Measurements from ENCODE around the gene EHD4. TPM values are rescaled to one million over a fixed set of nuclear protein-coding genes. Genes with fewer than 3 reads are reported as not detected.

Gene EHD4
- polyA plus RNA-seq, 1 of the 3 experiments (the other 2 are of a cell fraction), result 17.5 TPM

DNA sequence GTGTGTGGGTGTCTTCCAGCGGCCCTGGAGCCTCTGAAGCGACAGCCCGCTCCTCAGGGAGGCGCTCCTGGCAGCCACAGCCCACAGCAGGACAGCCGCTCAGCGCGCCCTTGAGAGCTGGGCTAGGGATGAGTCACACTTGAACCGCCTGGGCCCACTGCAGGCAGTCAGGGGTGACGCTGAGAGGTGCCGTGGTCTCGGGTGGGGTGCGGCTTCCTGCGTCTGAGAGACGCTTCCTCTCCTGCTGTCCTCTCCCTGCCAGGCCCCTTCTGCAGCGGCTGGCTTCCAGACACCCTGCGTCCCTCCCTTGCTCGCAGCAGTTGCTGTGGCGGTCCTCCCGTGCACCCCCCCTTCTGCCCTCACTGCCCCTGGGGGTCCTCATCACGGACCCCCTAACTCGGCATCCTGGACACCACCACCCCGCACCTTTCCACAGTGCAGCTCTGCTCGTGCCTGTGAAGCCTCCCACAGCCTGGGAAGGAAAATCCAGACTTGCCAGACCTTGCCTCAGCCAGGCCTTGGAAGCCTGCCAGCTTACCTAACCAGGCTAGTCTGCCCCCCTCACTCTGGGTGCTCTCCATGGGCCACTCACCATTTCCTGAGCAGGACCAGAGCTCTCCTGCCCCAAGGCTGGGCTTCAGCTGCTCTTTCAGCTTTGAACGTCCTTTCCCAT is 77.4 kb downstream of the EHD4 start (continued):
- TF ChIP-seq, protein P1, sequence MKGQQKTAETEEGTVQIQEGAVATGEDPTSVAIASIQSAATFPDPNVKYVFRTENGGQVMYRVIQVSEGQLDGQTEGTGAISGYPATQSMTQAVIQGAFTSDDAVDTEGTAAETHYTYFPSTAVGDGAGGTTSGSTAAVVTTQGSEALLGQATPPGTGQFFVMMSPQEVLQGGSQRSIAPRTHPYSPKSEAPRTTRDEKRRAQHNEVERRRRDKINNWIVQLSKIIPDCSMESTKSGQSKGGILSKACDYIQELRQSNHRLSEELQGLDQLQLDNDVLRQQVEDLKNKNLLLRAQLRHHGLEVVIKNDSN (IDR thresholded peaks at IDR 0.05; ENCODE audit: borderline replicate concordance, low read depth), result no peak
- no peak for TF ChIP-seq SMC3 (IDR thresholded peaks at IDR 0.05; ENCODE audit: low read depth, low read length)
- no peak for TF ChIP-seq NRF1 (IDR thresholded peaks at IDR 0.05; ENCODE audit: low read depth, low read length)
- TF ChIP-seq, protein P2, sequence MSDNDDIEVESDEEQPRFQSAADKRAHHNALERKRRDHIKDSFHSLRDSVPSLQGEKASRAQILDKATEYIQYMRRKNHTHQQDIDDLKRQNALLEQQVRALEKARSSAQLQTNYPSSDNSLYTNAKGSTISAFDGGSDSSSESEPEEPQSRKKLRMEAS (IDR thresholded peaks at IDR 0.05; ENCODE audit: low read depth), result 0 out of 2 replicates have a peak, but pooled peaks have one; percentile 39
- TF ChIP-seq, protein P3, sequence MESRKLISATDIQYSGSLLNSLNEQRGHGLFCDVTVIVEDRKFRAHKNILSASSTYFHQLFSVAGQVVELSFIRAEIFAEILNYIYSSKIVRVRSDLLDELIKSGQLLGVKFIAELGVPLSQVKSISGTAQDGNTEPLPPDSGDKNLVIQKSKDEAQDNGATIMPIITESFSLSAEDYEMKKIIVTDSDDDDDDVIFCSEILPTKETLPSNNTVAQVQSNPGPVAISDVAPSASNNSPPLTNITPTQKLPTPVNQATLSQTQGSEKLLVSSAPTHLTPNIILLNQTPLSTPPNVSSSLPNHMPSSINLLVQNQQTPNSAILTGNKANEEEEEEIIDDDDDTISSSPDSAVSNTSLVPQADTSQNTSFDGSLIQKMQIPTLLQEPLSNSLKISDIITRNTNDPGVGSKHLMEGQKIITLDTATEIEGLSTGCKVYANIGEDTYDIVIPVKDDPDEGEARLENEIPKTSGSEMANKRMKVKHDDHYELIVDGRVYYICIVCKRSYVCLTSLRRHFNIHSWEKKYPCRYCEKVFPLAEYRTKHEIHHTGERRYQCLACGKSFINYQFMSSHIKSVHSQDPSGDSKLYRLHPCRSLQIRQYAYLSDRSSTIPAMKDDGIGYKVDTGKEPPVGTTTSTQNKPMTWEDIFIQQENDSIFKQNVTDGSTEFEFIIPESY (IDR thresholded peaks at IDR 0.05; ENCODE audit: borderline replicate concordance, low read depth), result no peak
- TF ChIP-seq TAF1 (IDR thresholded peaks at IDR 0.05; ENCODE audit: borderline replicate concordance, low read depth, low read length), result no peak
- no peak; the same call in 1 of the 2 replicates for TF ChIP-seq RCOR1 (IDR thresholded peaks at IDR 0.05; ENCODE audit: low read length)
- TF ChIP-seq JUND (IDR thresholded peaks at IDR 0.05), result peak; percentile 1; the same call in 1 of the 2 replicates
- TF ChIP-seq POLR2AphosphoS5 (IDR thresholded peaks at IDR 0.05; ENCODE audit: low read depth, low read length), result peak; percentile 27
- peak; percentile 23 for TF ChIP-seq CHD2 (IDR thresholded peaks at IDR 0.05; ENCODE audit: low read length, partially characterized antibody)
- TF ChIP-seq EP300 (IDR thresholded peaks at IDR 0.05; ENCODE audit: borderline replicate concordance in 1 of 2, low read depth in 1 of 2, low read length in 1 of 2), result peak in 1 of 2 experiments; percentile 70; a peak in 1 of 4 replicates
- no peak for TF ChIP-seq EZH2phosphoT487 (IDR thresholded peaks at IDR 0.05; ENCODE audit: borderline replicate concordance, low read depth)
- TF ChIP-seq, protein P4, sequence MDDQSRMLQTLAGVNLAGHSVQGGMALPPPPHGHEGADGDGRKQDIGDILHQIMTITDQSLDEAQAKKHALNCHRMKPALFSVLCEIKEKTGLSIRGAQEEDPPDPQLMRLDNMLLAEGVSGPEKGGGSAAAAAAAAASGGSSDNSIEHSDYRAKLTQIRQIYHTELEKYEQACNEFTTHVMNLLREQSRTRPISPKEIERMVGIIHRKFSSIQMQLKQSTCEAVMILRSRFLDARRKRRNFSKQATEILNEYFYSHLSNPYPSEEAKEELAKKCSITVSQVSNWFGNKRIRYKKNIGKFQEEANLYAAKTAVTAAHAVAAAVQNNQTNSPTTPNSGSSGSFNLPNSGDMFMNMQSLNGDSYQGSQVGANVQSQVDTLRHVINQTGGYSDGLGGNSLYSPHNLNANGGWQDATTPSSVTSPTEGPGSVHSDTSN (IDR thresholded peaks at IDR 0.05), result no peak
- no peak for TF ChIP-seq RFX5 (IDR thresholded peaks at IDR 0.05; ENCODE audit: low read length)
- TF ChIP-seq, protein P5, sequence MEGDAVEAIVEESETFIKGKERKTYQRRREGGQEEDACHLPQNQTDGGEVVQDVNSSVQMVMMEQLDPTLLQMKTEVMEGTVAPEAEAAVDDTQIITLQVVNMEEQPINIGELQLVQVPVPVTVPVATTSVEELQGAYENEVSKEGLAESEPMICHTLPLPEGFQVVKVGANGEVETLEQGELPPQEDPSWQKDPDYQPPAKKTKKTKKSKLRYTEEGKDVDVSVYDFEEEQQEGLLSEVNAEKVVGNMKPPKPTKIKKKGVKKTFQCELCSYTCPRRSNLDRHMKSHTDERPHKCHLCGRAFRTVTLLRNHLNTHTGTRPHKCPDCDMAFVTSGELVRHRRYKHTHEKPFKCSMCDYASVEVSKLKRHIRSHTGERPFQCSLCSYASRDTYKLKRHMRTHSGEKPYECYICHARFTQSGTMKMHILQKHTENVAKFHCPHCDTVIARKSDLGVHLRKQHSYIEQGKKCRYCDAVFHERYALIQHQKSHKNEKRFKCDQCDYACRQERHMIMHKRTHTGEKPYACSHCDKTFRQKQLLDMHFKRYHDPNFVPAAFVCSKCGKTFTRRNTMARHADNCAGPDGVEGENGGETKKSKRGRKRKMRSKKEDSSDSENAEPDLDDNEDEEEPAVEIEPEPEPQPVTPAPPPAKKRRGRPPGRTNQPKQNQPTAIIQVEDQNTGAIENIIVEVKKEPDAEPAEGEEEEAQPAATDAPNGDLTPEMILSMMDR (IDR thresholded peaks at IDR 0.05), result peak; percentile 36
- peak; percentile 43 for TF ChIP-seq TCF12 (IDR thresholded peaks at IDR 0.05)
- no peak; the same call in 1 of the 2 replicates for TF ChIP-seq FOXJ3 (CRISPR knock-in tag; IDR thresholded peaks at IDR 0.05)
- TF ChIP-seq NFIC (IDR thresholded peaks at IDR 0.05; ENCODE audit: borderline replicate concordance), result peak; percentile 83
- no peak for TF ChIP-seq ELF1 (IDR thresholded peaks at IDR 0.05)

All from SK-N-SH (cell line).